ENCODE measurements around the gene ERBIN.
"Not testable (repeated sequence)": the region's sequence is repeated elsewhere in the genome, so short reads cannot be mapped to it uniquely, and the experiment has no call there.

ERBIN gene

GRCh38 chr5:65923339-65923738 lies 3.0 kb upstream of the ERBIN start:
- DNase-seq = no peak

GRCh38 chr5:65924366-65925043 lies 1.9 kb upstream of the ERBIN start:
- no peak for DNase-seq

- peak; percentile 35 for DNase-seq
Measured at GRCh38 chr5:65925044-65925600, 1.3 kb upstream of the ERBIN start.

GRCh38 chr5:65925601-65926275 lies 637 bp upstream of the ERBIN start:
- DNase-seq = peak; percentile 82

- DNase-seq = no peak
Measured at GRCh38 chr5:65926893-65927292, 518 bp downstream of the ERBIN start.

GRCh38 chr5:65927503-65928321 lies 1.3 kb downstream of the ERBIN start:
- DNase-seq = peak; percentile 31

- no peak for DNase-seq
Measured at GRCh38 chr5:65928322-65928752, 2.0 kb downstream of the ERBIN start.

- no peak for DNase-seq
Measured at GRCh38 chr5:65928860-65929259, 2.5 kb downstream of the ERBIN start.

GRCh38 chr5:65932676-65933075 lies 6.3 kb downstream of the ERBIN start:
- no peak for DNase-seq

GRCh38 chr5:65933295-65933694 lies 6.9 kb downstream of the ERBIN start:
- no peak for DNase-seq

- no peak for DNase-seq
Measured at GRCh38 chr5:65938256-65938655, 11.9 kb downstream of the ERBIN start.

GRCh38 chr5:65943771-65944170 lies 17.4 kb downstream of the ERBIN start:
- DNase-seq = no peak

GRCh38 chr5:65946198-65946745 lies 19.9 kb downstream of the ERBIN start:
- DNase-seq = no peak

- DNase-seq = no peak
Measured at GRCh38 chr5:65948115-65948747, 21.9 kb downstream of the ERBIN start.

GRCh38 chr5:65951330-65951729 lies 25.0 kb downstream of the ERBIN start:
- DNase-seq = no peak

- DNase-seq = no peak
Measured at GRCh38 chr5:65952259-65952658, 25.9 kb downstream of the ERBIN start.

- DNase-seq = no peak
Measured at GRCh38 chr5:65954200-65954599, 27.8 kb downstream of the ERBIN start.

GRCh38 chr5:65955746-65956145 lies 29.4 kb downstream of the ERBIN start:
- DNase-seq = no peak

GRCh38 chr5:65957703-65958102 lies 31.3 kb downstream of the ERBIN start:
- DNase-seq = not testable (repeated sequence)

GRCh38 chr5:65961633-65962032 lies 35.3 kb downstream of the ERBIN start:
- DNase-seq = no peak

- no peak for DNase-seq
Measured at GRCh38 chr5:65967288-65968066, 41.1 kb downstream of the ERBIN start.
